Measurements from ENCODE around the gene MAPK1.
A peak's percentile ranks its signal among the peaks of the same experiment; 100 is the strongest.
"Not testable (repeated sequence)": the region's sequence is repeated elsewhere in the genome, so short reads cannot be mapped to it uniquely, and the experiment has no call there.

Gene MAPK1

DNA sequence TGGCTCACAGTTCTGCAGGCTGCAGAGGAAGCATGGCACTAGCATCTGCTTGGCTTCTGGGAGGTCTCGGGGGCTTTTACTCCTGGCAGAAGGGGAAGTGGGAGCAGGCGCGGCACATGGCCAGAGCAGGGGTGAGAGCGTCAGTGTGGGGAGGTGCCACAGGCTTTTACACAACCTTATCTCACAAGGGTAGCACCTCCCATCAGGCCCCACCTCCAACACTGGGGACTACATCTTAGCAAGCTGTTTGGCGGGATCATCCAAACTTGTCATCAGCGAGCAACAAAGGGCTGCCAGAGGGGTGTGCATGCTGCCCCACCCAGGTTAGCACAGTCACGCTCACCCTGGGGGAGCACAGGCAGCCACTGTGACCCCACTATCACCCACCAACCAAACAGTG lies 112.9 kb downstream of the MAPK1 start:
- TF ChIP-seq, protein P1, sequence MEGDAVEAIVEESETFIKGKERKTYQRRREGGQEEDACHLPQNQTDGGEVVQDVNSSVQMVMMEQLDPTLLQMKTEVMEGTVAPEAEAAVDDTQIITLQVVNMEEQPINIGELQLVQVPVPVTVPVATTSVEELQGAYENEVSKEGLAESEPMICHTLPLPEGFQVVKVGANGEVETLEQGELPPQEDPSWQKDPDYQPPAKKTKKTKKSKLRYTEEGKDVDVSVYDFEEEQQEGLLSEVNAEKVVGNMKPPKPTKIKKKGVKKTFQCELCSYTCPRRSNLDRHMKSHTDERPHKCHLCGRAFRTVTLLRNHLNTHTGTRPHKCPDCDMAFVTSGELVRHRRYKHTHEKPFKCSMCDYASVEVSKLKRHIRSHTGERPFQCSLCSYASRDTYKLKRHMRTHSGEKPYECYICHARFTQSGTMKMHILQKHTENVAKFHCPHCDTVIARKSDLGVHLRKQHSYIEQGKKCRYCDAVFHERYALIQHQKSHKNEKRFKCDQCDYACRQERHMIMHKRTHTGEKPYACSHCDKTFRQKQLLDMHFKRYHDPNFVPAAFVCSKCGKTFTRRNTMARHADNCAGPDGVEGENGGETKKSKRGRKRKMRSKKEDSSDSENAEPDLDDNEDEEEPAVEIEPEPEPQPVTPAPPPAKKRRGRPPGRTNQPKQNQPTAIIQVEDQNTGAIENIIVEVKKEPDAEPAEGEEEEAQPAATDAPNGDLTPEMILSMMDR (conservative IDR thresholded peaks at IDR 0.05; ENCODE audit: control insufficient read depth, insufficient read depth, low read depth, low read length) = no peak
- DNase-seq (ENCODE audit: low read depth) = peak; percentile 33
- H3K4me3 ChIP-seq (ENCODE audit: control insufficient read depth, low read depth, low read length) = no peak overlapping the region

DNA sequence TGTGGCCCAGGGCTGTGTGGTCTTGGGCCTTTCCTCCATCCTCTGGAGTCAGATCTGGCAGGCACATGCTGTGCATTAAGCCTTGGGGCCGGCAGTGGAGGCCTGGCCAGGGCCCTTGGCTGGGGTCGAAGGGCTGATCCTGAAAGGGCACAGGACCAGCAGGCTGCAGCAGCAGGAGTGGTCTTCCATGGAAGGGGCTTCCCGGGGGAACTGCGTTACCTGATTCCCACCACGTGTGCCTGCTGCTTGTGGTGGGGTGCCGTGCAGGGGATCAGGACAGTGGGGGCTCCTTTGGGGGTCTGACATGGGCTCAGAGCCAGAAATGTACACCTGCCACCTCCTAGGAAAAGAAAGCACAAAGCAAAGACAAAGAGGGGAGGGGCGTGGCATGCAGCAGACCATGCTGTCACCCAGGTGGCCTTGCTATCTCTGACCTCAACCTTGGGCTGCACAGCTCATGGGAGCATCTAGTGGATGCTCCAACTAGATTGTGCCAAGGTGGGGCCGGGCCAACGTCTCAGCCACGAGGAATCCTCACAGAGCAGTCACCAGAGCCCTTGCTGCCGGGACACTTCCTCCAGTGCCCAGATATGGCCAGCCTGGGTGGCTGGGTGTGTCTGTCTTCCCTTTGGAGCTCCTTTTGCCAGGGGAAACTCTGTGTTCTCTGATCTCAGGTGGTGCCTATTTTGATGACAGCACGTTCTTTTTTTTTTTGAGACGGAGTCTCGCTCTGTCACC lies 113.9 kb downstream of the MAPK1 start:
- TF ChIP-seq, protein P1 (conservative IDR thresholded peaks at IDR 0.05; ENCODE audit: control insufficient read depth, insufficient read depth, low read depth, low read length) = no peak
- H3K4me3 ChIP-seq (ENCODE audit: control insufficient read depth, low read depth, low read length) = no peak overlapping the region
- DNase-seq (ENCODE audit: low read depth) = no peak

DNA sequence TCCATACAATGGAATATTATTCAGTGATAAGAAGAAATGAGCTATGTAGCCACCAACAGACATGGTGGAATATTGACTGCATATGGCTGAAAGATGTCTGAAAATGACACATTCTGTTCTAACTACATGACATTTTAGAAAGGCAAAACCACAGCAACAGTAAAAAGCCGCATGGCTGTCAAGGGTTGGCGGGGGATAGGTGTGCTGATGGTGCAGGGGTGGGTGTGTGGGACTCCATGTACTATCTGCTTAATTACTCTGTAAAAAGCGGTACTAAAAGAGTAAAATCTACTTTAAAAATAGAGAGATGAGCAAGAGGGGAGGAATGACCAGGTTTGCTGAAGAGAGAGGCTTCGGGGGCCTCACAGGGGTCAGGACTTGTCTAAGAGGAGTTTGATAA lies 115.2 kb downstream of the MAPK1 start:
- no peak for DNase-seq (ENCODE audit: low read depth)
- TF ChIP-seq, protein P1 (conservative IDR thresholded peaks at IDR 0.05; ENCODE audit: control insufficient read depth, insufficient read depth, low read depth, low read length) = no peak
- H3K4me3 ChIP-seq (ENCODE audit: control insufficient read depth, low read depth, low read length) = no peak overlapping the region

DNA sequence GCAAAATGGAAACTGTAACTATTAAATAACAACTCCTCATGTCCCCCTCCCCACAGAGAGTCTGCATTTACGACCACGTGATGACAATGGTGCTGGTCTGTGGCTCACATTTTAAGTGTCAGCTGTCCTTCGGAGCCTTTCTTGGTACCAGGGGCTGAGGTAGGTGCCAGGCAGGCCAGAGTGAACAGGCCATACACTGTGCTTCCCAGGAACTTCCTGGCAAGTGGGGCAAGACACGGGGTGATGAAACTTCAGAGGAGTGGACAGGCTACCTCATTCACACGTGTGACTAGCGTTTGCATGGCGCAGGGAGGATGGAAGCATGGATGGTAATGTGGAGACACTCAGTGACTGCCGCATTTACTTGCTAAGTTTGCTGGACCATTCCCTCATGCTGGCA lies 121.5 kb downstream of the MAPK1 start:
- no peak for DNase-seq (ENCODE audit: low read depth)

DNA sequence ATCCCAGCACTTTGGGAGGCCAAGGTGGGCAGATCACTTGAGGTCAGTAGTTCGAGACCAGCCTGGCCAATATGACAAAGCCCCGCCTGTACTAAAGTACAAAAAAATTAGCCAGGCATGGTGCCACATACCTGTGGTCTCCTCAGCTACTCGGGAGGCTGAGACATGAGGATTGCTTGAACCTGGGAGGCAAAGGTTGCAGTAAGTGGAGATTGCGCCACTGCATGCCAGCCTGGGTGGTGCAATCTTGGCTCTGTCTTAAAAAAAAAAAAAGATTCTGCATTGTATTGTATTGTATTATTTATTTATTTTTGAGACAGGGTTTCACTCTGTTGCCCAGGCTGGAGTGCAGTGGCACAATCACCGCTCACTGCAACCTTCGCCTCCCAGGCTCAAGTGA lies 122.5 kb downstream of the MAPK1 start:
- DNase-seq (ENCODE audit: low read depth); H3K4me3 ChIP-seq (ENCODE audit: control insufficient read depth, low read depth, low read length): not testable (repeated sequence)

More for the DNA sequence above, 121.5 kb downstream of the MAPK1 start:
- no peak overlapping the region for H3K4me3 ChIP-seq (ENCODE audit: control insufficient read depth, low read depth, low read length)
- TF ChIP-seq, protein P1 (conservative IDR thresholded peaks at IDR 0.05; ENCODE audit: control insufficient read depth, insufficient read depth, low read depth, low read length) = no peak

DNA sequence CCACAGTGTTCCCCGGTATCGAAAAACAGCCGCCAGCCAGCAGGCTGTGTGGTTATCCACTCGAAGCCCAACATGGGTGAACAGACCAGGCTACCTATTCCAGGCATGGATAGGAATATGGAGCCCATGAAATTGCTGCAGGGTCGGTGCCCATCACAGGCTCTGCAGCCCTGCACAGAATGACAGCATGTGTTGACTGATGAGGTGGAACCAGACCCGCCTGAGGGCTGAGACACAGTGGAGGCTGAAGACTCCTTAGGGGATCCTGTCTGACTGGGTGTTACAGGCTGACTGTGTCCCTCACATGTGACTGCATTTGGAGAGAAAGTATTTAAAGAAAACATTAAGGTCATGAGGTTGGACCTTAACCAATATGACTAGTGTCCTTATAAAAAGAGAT lies 125.7 kb downstream of the MAPK1 start:
- no peak overlapping the region for H3K4me3 ChIP-seq (ENCODE audit: control insufficient read depth, low read depth, low read length)
- TF ChIP-seq, protein P1 (conservative IDR thresholded peaks at IDR 0.05; ENCODE audit: control insufficient read depth, insufficient read depth, low read depth, low read length) = no peak
- DNase-seq (ENCODE audit: low read depth) = no peak

DNA sequence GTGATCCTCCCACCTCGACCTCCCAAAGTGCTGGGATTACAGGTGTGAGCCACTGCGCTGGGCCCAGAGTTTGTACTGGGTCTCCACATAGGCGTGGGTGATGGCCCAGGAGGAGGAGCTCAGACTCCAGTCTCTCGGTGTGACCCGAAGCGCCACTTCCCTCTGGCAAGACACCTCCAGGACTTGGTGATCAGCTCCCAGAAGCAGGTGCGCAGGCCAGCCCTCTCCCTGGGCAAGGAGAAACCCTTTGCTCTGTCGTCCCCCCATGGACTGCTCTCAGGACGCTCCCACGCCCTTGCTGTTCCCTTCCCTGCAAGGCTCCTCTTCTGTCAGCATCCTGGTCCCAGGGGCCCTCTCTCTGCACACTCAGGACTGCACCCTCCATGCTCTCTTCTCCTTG lies 126.4 kb downstream of the MAPK1 start:
- DNase-seq (ENCODE audit: low read depth) = no peak
- TF ChIP-seq, protein P1 (conservative IDR thresholded peaks at IDR 0.05; ENCODE audit: control insufficient read depth, insufficient read depth, low read depth, low read length) = no peak
- H3K4me3 ChIP-seq (ENCODE audit: control insufficient read depth, low read depth, low read length) = no peak overlapping the region
